SH-SY5Y (cell line): ENCODE measurements around the gene SMARCD1.

ENCODE experiments used
- GATA2 ChIP-seq: IDR thresholded peaks from 2 replicates; pipeline ENCODE4 v1.6.1; 2011; ENCODE audit warnings: mild to moderate bottlenecking, low read depth, low read length
- GATA3 ChIP-seq: IDR thresholded peaks from 2 replicates; pipeline ENCODE4 v1.6.1; 2011; ENCODE audit warnings: low read depth, mild to moderate bottlenecking, low read length, moderate library complexity

GRCh38 chr12:50103351-50103750, 18.2 kb downstream of the SMARCD1 start:
- TF ChIP-seq GATA2, result no peak
- TF ChIP-seq GATA3, result no peak
